Gastrocnemius medialis (tissue), 4 donors: ENCODE data around the gene ANKRD2.

Experiments
- POLR2A ChIP-seq, 2 donors: fragments of 450-650 bp; IDR thresholded peaks; one replicate each; pipeline ENCODE4 v1.6.1; 2017; ENCODE audit warnings: antibody characterized with exemption in 2 of 2, mild to moderate bottlenecking in 2 of 2, moderate library complexity in 2 of 2
- TF ChIP-seq, protein P1 (sequence below), 5 experiments: fragments of 450-650 bp in 3 of 5; fragments of 200-600 bp in 2 of 5; sonication (generic) in 2 of 5; IDR thresholded peaks in 4 of 5; conservative IDR thresholded peaks in 1 of 5; 1 replicate in 4 of 5; 2 replicates in 1 of 5; pipeline ENCODE4 v1.5.1; 2016 to 2019; ENCODE audit warnings: antibody characterized with exemption in 5 of 5, mild to moderate bottlenecking in 3 of 5, moderate library complexity in 3 of 5

- TF ChIP-seq, protein P1, sequence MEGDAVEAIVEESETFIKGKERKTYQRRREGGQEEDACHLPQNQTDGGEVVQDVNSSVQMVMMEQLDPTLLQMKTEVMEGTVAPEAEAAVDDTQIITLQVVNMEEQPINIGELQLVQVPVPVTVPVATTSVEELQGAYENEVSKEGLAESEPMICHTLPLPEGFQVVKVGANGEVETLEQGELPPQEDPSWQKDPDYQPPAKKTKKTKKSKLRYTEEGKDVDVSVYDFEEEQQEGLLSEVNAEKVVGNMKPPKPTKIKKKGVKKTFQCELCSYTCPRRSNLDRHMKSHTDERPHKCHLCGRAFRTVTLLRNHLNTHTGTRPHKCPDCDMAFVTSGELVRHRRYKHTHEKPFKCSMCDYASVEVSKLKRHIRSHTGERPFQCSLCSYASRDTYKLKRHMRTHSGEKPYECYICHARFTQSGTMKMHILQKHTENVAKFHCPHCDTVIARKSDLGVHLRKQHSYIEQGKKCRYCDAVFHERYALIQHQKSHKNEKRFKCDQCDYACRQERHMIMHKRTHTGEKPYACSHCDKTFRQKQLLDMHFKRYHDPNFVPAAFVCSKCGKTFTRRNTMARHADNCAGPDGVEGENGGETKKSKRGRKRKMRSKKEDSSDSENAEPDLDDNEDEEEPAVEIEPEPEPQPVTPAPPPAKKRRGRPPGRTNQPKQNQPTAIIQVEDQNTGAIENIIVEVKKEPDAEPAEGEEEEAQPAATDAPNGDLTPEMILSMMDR (IDR thresholded peaks at IDR 0.05 in 4 of 5, conservative IDR thresholded peaks at IDR 0.05 in 1 of 5) = no peak
- TF ChIP-seq POLR2A (IDR thresholded peaks at IDR 0.05) = no peak
Observed at GRCh38 chr10:97618733-97619132, 46.2 kb downstream of the ANKRD2 start.
